Loucy (cell line): ENCODE data around the gene CTNS.

Experiments
- H2AFZ ChIP-seq: fragments of 200-600 bp; sonication (generic); 2 replicates; pipeline ENCODE4 v1.6.0; 2016; ENCODE audit warnings: antibody characterized with exemption, mild to moderate bottlenecking, low read length, moderate library complexity
- H3F3A ChIP-seq: fragments of 200-600 bp; 2 replicates; pipeline ENCODE4 v1.6.0; 2016; ENCODE audit warnings: antibody characterized with exemption, low read depth, mild to moderate bottlenecking
- H3K27me3 ChIP-seq: fragments of 200-600 bp; sonication (generic); 2 replicates; pipeline ENCODE4 v1.6.1; 2014; ENCODE audit warnings: low read length, mild to moderate bottlenecking; ENCODE audit not compliant: insufficient read depth, poor library complexity, severe bottlenecking
- H3K36me3 ChIP-seq: fragments of 200-600 bp; sonication (generic); 2 replicates; pipeline ENCODE4 v1.6.1; 2016; ENCODE audit warnings: low read length; ENCODE audit not compliant: insufficient read depth
- H3K4me1 ChIP-seq: fragments of 200-600 bp; sonication (generic); 2 replicates; pipeline ENCODE4 v1.5.1; 2014; ENCODE audit warnings: low read length, mild to moderate bottlenecking; ENCODE audit not compliant: insufficient read depth, poor library complexity, severe bottlenecking
- H3K4me2 ChIP-seq: fragments of 200-600 bp; sonication (generic); 2 replicates; pipeline ENCODE4 v1.6.0; 2014; ENCODE audit warnings: antibody characterized with exemption, low read length, low read depth, mild to moderate bottlenecking; ENCODE audit not compliant: poor library complexity, severe bottlenecking
- H3K4me3 ChIP-seq: fragments of 200-600 bp; sonication (generic); 2 replicates; pipeline ENCODE4 v1.5.1; 2014; ENCODE audit warnings: low read length, mild to moderate bottlenecking, mixed read lengths; ENCODE audit not compliant: poor library complexity, severe bottlenecking
- H3K79me2 ChIP-seq: fragments of 200-600 bp; sonication (generic); 2 replicates; pipeline ENCODE4 v1.6.1; 2014; ENCODE audit warnings: low read length; ENCODE audit not compliant: insufficient read depth
- H3K9ac ChIP-seq: fragments of 200-600 bp; sonication (generic); 2 replicates; pipeline ENCODE4 v1.6.0; 2014; ENCODE audit warnings: mild to moderate bottlenecking, low read depth, low read length, moderate library complexity; ENCODE audit not compliant: poor library complexity, severe bottlenecking
- H3K9me2 ChIP-seq: fragments of 200-600 bp; sonication (generic); replicated peaks from 2 replicates; pipeline ENCODE4 v1.6.1; 2016; ENCODE audit warnings: low read depth, low read length, mixed read lengths
- H3K9me3 ChIP-seq: fragments of 200-600 bp; sonication (generic); 2 replicates; pipeline ENCODE4 v1.6.1; 2014; ENCODE audit warnings: mild to moderate bottlenecking, antibody characterized with exemption, low read length, low read depth; ENCODE audit not compliant: insufficient read depth
- H4K20me1 ChIP-seq: fragments of 200-600 bp; sonication (generic); 2 replicates; pipeline ENCODE4 v1.6.0; 2014; ENCODE audit warnings: antibody characterized with exemption, low read length, mild to moderate bottlenecking; ENCODE audit not compliant: insufficient read depth, poor library complexity, severe bottlenecking
- CTCF ChIP-seq: fragments of 200-600 bp; sonication (generic); conservative IDR thresholded peaks from 2 replicates; pipeline ENCODE4 v1.5.1; 2014; ENCODE audit warnings: mild to moderate bottlenecking, antibody characterized with exemption, low read length
- EZH2phosphoT487 ChIP-seq: fragments of 200-600 bp; IDR thresholded peaks from 2 replicates; pipeline ENCODE4 v1.6.1; 2018; ENCODE audit warnings: antibody characterized with exemption, mild to moderate bottlenecking, moderate library complexity, borderline replicate concordance

CTNS gene

GRCh38 chr17:3695129-3695722 lies 58.7 kb downstream of the CTNS start:
- H3K27me3 ChIP-seq: no peaks in the 10 kb centered on the region
- no peak for TF ChIP-seq EZH2phosphoT487
- H3K9me3 ChIP-seq: no peaks in the 10 kb centered on the region
- peak overlapping the region; percentile 92 for H3K9ac ChIP-seq
- peak overlapping the region; percentile 91 for H3K4me2 ChIP-seq
- peaks cover 10% of the 10 kb centered on the region; the same call in 1 of the 2 replicates for H3K36me3 ChIP-seq
- H3F3A ChIP-seq: no peaks in the 10 kb centered on the region; the same call in 1 of the 2 replicates
- H3K4me1 ChIP-seq: peaks cover 42% of the 10 kb centered on the region
- H3K4me3 ChIP-seq: peak overlapping the region; percentile 96
- peak overlapping the region; percentile 86 for H2AFZ ChIP-seq
- H3K9me2 ChIP-seq: no peaks in the 10 kb centered on the region
- H3K79me2 ChIP-seq: peaks cover 49% of the 10 kb centered on the region
- H4K20me1 ChIP-seq: peaks cover 26% of the 10 kb centered on the region

GRCh38 chr17:3695723-3696411 lies 59.3 kb downstream of the CTNS start, which contains the start of gene P2RX5:
Gene P2RX5 (minus strand): TSS chr17:3696155. CDS start chr17:3696005, 150 bp downstream.
- H3K9ac ChIP-seq: peak within 1 kb of the TSS; percentile 92
- H3K36me3 ChIP-seq: peaks cover 4% of the 10 kb centered on the region; the same call in 1 of the 2 replicates
- peaks cover 42% of the 10 kb centered on the region for H3K4me1 ChIP-seq
- peak within 1 kb of the TSS; percentile 91 for H3K4me2 ChIP-seq
- H3K9me2 ChIP-seq: no peaks in the 10 kb centered on the region
- H4K20me1 ChIP-seq: peaks cover 21% of the 10 kb centered on the region
- H2AFZ ChIP-seq: peak within 1 kb of the TSS; percentile 86
- no peaks in the 10 kb centered on the region; the same call in 1 of the 2 replicates for H3F3A ChIP-seq
- peak within 1 kb of the TSS; percentile 96 for H3K4me3 ChIP-seq
- no peaks in the 10 kb centered on the region for H3K27me3 ChIP-seq
- no peaks in the 10 kb centered on the region for H3K9me3 ChIP-seq
- TF ChIP-seq CTCF: no peak
- peaks cover 47% of the 10 kb centered on the region for H3K79me2 ChIP-seq

GRCh38 chr17:3697103-3697476 lies 60.5 kb downstream of the CTNS start:
- Histone ChIP-seq H2AFZ (no peak overlapping the region), H3K36me3 (no peaks in the 10 kb centered on the region), H3K4me2 (no peak overlapping the region), H3K4me1 (peaks cover 42% of the 10 kb centered on the region), H3K4me3 (no peak overlapping the region), H3F3A (no peaks in the 10 kb centered on the region; the same call in 1 of the 2 replicates), H3K27me3 (no peaks in the 10 kb centered on the region), H3K9ac (no peak overlapping the region), H3K9me3 (no peaks in the 10 kb centered on the region), H4K20me1 (peaks cover 11% of the 10 kb centered on the region), H3K79me2 (peaks cover 36% of the 10 kb centered on the region), H3K9me2 (no peaks in the 10 kb centered on the region)
- TF ChIP-seq CTCF (no peak), EZH2phosphoT487 (no peak)
